ENCODE results near the gene NDUFB4.
"Not testable (repeated sequence)": the region's sequence is repeated elsewhere in the genome, so short reads cannot be mapped to it uniquely, and the experiment has no call there.

NDUFB4 gene

DNA sequence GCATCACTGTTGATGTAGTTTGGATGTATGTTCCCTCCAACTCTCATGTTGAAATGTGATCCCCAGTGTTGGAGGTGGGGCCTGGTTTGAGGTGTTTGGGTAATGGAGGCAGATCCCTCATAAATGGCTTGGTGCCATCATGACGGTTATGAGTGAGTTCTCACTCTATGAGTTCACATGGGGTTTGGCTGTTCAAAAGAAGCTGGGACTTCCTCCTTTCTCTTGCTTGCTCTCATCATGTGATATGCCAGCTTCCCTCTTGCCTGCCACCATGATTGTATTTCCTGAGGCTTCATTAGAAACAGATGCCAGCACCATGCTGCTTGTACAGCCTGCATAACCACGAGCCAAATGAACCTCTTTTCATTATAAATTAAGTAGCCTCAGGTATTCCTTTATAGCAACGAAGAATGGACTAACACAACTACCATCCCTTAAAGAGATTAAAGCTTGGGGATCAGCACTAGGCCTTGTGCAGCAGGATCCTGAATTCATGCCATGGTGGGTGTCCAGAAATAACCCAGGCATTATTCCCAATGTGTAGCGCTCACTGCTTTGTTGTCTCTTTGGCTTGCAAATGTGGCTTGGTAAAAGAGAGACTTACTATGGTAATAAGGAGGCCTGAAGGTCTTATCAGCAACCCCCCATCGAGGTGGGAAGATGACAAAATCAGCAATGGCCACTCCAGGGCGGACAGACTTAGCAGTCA, 41.9 kb downstream of the NDUFB4 start:
- DNase-seq (ENCODE audit: low read depth in 2 of 2), result no peak

DNA sequence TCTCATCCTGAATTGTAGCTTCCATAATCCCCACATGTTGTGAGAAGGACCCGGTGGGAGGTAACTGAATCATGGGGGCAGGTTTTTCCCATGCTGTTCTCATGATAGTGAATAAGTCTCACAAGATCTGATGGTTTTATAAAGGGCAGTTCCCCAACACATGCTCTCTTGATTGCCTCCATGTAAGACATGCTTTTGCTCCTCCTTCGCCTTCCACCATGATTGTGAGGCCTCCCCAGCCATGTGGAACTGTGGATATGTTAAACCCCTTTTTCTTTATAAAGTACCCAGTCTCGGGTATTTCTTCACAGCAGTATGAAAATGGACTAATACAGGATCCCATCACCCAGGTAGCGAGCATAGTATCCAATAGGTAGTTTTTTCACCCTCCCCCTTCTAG, 42.7 kb downstream of the NDUFB4 start:
- DNase-seq (ENCODE audit: low read depth in 2 of 2), result not testable (repeated sequence)

DNA sequence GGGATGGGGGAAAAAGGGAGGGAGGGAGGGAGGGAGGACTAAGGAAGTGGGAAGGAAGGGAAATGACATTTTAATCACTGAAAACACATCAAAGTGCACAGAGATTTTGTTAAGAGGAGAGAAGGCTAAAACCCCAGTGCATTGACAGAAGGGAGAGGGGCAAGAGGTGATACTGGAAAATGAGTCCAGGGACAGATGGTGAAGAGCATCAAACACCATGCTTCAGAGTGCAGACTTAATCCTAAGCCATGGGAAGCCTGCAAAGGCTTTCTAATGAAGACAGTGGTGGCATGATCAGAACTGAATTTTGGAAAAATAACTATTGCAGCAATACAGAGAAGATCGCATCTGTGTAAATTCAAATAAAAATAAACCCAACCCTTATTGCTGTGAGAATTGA, 44.1 kb downstream of the NDUFB4 start:
- DNase-seq (ENCODE audit: low read depth in 2 of 2), result no peak

DNA sequence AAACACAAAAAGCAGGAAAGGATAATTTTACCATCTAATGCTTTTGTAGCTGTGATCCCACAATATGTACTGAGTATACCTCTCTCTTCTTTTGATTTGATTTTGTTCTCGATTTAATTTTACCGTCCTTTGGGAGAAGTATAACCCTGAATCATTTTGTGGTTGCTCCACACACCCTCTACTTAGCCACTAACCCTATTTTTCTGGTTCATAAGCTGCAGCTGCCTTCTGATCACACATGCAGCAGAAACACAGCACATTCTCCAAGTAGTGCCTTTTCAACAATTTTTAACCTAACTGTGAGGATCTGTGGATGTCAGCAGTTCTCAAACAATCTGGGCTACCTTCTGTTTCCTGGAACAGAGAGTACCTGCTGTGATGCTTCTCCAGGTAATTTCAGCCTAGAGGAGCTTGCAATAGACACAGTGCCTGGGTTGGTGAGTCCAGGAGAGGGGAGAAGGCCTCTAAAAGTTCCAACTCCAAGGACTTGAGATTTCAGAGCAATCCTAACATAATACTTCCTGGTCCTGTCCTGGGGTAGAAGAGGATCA, 45.6 kb downstream of the NDUFB4 start:
- DNase-seq (ENCODE audit: low read depth in 2 of 2), result no peak

DNA sequence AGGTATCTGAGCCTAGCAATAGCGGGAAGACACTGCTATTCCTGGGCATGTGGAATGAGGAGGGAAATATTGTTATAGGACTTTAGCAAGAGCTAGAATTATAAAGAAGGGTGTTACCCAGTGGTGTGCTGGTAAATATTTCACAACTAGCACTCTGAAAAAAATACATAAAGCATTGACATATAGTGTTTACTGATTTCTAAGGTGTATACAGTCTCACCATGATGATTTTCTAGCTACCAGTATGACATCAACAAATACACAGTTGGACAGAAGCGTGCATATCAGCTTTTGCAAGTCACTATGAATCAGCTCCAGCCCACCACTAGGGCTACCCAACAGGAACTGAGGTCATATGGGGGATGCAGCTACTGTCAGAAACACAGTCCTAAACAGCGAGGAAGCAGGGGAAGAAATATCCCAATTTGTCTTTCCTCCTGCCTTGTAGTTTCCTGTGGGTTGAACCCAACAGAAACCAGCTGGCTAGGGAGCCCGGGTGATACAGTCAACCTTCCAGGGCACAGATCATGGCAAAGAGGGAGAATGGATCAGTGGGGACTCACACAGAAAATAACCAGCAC, 46.3 kb downstream of the NDUFB4 start:
- DNase-seq (ENCODE audit: low read depth in 2 of 2), result no peak

DNA sequence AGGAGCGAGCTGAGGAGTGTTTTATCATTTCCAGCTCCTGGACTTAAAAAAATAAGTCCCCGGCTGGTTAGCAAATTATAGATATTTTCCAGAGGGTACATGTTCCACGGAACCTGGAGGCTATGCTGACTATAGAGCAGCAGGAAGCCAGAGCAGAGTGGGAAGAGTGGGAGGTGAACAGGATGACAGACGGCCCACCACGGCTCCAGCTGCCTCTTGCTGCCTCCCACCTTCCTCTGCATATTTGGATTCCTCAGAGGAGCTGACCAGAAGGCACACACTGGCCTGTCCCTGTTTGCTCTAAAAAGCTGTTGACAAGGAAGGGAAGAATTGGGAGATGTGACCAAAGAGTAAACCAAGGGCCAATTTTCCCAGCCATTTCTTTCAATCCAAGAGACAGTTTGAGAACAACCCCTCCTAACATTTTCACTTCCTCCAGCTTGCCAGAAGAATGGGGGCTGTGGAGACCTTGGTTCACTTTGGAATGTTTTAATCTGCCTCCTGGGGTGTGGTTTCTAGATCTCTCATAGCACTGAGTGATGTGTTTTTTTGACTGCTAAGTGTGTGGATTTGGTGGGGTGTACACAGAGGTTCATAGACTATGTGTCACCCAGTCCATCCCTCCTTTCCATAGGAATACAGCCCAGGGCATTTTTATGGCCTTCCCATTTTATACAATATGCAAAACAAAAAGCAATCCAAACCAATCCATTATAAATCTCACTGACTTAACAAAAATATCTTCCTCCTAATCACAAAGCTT, 49.1 kb downstream of the NDUFB4 start:
- DNase-seq (ENCODE audit: low read depth in 2 of 2), result no peak

DNA sequence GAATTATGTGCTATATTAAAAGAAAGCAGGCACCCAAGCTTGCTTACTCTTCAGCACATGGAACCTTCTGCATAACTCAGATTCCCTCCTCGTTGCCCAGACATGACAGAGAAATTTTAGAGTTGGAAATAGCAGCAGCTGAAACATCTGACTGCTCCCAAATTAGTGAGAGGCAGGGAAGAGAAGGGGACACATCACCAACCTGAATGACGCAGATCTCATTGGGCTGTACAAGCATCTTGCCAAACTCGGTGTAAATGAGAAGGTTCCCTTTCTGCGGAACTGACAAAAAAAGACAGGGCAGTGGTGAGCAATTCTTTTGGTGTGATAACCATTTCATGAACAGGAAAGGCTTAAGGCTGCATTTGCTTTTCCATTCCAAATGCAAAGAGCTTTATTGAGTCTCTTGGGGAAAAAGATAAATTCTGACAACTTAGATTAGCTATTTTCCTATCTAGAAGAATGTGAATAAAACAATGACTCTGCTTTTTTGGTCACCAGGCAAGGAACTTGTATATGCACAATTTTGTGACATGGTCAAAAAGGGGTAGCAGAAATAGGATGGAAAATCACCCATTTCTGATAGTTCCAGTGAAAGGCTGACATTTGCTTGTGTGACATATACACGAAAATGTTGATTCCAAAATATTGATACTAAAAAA, 50.8 kb downstream of the NDUFB4 start:
- DNase-seq (ENCODE audit: low read depth in 2 of 2), result no peak

DNA sequence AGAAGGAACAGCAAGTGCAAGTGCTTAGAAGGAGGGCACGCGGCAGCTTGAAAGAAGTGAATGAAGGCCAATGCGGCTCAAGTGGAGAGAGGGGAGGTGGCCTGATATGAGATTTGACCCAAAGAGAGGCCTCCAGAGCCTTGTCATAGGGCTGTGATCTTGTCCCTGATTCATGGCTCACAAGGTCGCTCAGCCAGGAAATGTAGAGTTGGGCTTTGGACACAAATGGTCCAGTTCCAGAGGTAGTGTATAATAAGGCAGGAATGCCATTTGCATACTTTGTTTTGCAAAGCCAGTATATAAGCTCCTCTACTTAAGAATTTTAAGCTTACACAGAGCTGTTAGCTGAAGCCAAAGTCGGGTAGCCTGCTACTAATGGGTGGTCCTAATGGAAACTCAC, 52.2 kb downstream of the NDUFB4 start:
- no peak for DNase-seq (ENCODE audit: low read depth in 2 of 2)

DNA sequence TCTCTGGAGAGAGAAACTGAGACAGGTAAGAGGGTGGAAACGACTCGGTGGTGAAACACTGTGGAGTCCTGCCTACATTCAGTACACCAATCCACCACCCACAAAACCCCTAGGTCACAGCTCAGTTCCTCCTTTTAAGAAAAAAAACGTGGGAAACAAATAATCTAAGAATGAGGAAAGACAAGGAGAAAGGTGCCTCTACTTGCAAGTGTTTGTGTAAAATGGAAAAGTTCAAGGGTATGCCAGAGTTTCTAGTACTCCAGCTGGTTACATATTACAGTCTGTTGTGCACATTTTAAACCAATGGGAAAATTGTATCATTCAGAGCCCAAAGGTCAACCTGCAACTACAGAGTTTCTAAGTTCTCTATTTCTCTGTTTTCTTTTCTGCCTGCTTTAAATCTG, 53.7 kb downstream of the NDUFB4 start:
- DNase-seq (ENCODE audit: low read depth in 2 of 2), result no peak

DNA sequence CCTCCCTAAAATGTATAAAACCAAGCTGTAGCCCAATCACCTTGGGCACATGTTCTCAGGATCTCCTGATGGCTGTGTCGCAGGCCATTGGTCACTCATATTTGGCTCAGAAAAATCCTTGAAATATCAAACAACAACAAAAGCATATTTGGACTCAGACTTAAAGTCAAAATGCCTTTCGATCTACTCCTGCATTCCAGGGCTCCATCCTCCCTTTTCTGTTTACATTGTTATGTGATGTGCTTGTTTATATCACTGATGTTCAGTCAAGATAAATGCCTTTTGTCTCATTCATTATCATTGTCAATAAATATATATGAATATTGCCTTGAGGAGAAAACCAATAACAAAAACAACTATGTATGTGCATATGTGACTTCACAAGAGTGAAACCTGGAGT, 54.2 kb downstream of the NDUFB4 start:
- DNase-seq (ENCODE audit: low read depth in 2 of 2), result no peak
